Vagina (tissue), 2 donors: ENCODE measurements around the gene SKAP1. TPM values are rescaled to one million over a fixed set of nuclear protein-coding genes. Genes with fewer than 3 reads are reported as not detected.
"Not testable (repeated sequence)": the region's sequence is repeated elsewhere in the genome, so short reads cannot be mapped to it uniquely, and the experiment has no call there.

Source experiments
- DNase-seq, 2 donors: peaks; one replicate each; pipeline ENCODE4 v3.0.0-alpha.2; 2017; ENCODE audit errors: extremely low spot score in 2 of 2
- H3K27ac ChIP-seq: fragments of 200-600 bp; sonication (generic); one replicate; pipeline ENCODE4 v1.5.1; 2019
- H3K27me3 ChIP-seq: fragments of 200-600 bp; sonication (generic); one replicate; pipeline ENCODE4 v1.5.1; 2019
- H3K36me3 ChIP-seq, 2 donors: fragments of 200-600 bp; sonication (generic); one replicate each; pipeline ENCODE4 v1.5.1; 2017 to 2019
- H3K4me1 ChIP-seq: fragments of 200-600 bp; sonication (generic); one replicate; pipeline ENCODE4 v1.5.1; 2019
- H3K4me3 ChIP-seq, 2 donors: fragments of 200-600 bp; sonication (generic); 1 replicate in 1 of 2; 2 replicates in 1 of 2; pipeline ENCODE4 v1.5.1; 2016 to 2019
- H3K9me3 ChIP-seq: fragments of 200-600 bp; sonication (generic); one replicate; pipeline ENCODE4 v1.5.1; 2019
- POLR2A ChIP-seq, 2 donors: fragments of 450-650 bp; IDR thresholded peaks; one replicate each; pipeline ENCODE4 v1.6.1; 2017; ENCODE audit warnings: antibody characterized with exemption in 2 of 2, mild to moderate bottlenecking in 2 of 2, moderate library complexity in 2 of 2
- POLR2AphosphoS5 ChIP-seq, 2 donors: sonication (generic); formaldehyde crosslinking; IDR thresholded peaks; one replicate each; pipeline ENCODE4 v1.9.0; 2017; ENCODE audit warnings: antibody characterized with exemption in 2 of 2, mild to moderate bottlenecking in 2 of 2, low read depth in 1 of 2; ENCODE audit not compliant: insufficient read depth in 1 of 2
- intact Hi-C: fragments of 100-400 bp; cut with DNase I; formaldehyde crosslinking; loops from one replicate; pipeline ENCODE4 v1.15.1; 2023
- total RNA-seq: library from RNA; depleted of rRNA; stranded (reverse); fragments of >200 nt; gene quantifications from one replicate; pipeline ENCODE4 v1.2.3, GENCODE V29; 2016
- TF ChIP-seq, protein P1 (sequence below), 3 experiments: fragments of 450-650 bp in 2 of 3; fragments of 200-600 bp in 1 of 3; sonication (generic) in 1 of 3; IDR thresholded peaks; one replicate each; pipeline ENCODE4 v1.5.1; 2017 to 2019; ENCODE audit warnings: antibody characterized with exemption in 3 of 3, mild to moderate bottlenecking in 2 of 3, moderate library complexity in 2 of 3

SKAP1 gene
- total RNA-seq, 1 donor from 2014 or later = 5.6 TPM

DNA sequence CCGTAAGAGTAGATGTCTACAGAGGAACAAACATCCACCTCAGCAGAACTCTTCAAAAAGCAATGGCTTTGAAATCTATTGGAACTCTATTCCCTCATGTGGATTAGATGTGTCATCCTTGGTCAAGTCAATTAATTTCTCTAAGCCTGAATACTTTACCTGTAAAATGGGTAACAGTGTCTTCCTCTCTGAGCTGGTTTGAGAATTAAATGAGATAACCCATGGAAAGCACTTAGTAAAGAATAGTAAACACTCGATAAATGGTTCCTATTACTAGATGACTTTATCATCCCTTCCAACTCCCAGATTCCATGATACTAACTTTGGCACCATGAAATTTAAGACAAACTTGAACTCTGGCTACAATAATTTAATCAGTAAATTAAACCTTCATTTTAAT lies 89.1 kb downstream of the SKAP1 start:
- Histone ChIP-seq H3K36me3 (no peaks in the 10 kb centered on the region), H3K27ac (no peak overlapping the region), H3K27me3 (no peaks in the 10 kb centered on the region), H3K4me3 (no peak overlapping the region), H3K4me1 (no peaks in the 10 kb centered on the region), H3K9me3 (no peaks in the 10 kb centered on the region)
- TF ChIP-seq, protein P1, sequence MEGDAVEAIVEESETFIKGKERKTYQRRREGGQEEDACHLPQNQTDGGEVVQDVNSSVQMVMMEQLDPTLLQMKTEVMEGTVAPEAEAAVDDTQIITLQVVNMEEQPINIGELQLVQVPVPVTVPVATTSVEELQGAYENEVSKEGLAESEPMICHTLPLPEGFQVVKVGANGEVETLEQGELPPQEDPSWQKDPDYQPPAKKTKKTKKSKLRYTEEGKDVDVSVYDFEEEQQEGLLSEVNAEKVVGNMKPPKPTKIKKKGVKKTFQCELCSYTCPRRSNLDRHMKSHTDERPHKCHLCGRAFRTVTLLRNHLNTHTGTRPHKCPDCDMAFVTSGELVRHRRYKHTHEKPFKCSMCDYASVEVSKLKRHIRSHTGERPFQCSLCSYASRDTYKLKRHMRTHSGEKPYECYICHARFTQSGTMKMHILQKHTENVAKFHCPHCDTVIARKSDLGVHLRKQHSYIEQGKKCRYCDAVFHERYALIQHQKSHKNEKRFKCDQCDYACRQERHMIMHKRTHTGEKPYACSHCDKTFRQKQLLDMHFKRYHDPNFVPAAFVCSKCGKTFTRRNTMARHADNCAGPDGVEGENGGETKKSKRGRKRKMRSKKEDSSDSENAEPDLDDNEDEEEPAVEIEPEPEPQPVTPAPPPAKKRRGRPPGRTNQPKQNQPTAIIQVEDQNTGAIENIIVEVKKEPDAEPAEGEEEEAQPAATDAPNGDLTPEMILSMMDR (IDR thresholded peaks at IDR 0.05) = no peak
- TF ChIP-seq POLR2A (IDR thresholded peaks at IDR 0.05) (no peak), POLR2AphosphoS5 (IDR thresholded peaks at IDR 0.05; ENCODE audit: insufficient read depth in 1 of 2, low read depth in 1 of 2) (no peak)
- intact Hi-C loops = no loop called here
- no peak for DNase-seq

DNA sequence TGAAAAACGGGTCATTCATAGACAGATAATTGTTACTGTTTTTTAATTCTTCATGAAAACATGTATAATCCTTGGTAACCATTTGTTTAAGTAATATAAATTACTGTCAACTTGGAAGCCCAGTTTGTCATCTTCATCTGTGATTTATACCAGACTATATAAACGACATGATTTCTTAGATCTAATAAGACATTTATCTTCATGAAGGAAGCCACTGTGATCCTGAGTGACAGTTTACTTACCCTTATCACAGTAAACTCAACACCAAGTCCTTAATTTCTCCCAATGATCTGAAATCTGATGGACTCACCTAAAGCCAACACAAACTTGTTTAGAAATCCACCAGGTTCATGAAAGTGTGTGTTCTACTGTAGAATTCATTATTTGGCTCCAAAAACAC lies 91.3 kb downstream of the SKAP1 start:
- no peak for DNase-seq
- Histone ChIP-seq H3K27me3 (no peaks in the 10 kb centered on the region), H3K36me3 (no peaks in the 10 kb centered on the region), H3K4me3 (no peak overlapping the region), H3K9me3 (no peaks in the 10 kb centered on the region), H3K4me1 (no peaks in the 10 kb centered on the region), H3K27ac (no peak overlapping the region)
- TF ChIP-seq, protein P1 (IDR thresholded peaks at IDR 0.05) = no peak
- no peak for TF ChIP-seq POLR2A (IDR thresholded peaks at IDR 0.05)
- no peak for TF ChIP-seq POLR2AphosphoS5 (IDR thresholded peaks at IDR 0.05; ENCODE audit: insufficient read depth in 1 of 2, low read depth in 1 of 2)
- intact Hi-C loops = loop anchor here (5.0 kb wide), 1 partner anchor 259 kb away; no protein-coding TSS in a partner anchor

DNA sequence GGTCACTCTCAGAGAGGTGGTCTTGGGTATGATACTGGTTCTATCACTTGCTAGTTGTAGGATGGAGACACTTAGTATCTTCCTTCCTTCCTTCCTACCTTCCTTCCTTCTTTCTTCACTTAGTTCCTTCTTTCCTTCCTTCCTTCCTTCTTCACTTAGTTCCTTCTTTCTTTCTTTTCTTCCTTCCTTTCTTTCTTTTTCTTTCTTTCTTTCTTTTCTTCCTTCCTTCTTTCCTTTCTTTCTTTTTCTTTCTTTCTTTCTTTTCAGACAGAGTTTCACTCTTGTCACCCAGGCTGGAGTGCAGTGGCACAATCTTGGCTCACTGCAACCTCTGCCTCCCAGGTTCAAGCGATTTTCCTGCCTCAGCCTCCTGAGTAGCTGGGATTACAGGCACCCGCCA lies 92.1 kb downstream of the SKAP1 start:
- not testable (repeated sequence) for H3K4me1 ChIP-seq, H3K27ac ChIP-seq, H3K36me3 ChIP-seq, H3K27me3 ChIP-seq, H3K4me3 ChIP-seq, DNase-seq, H3K9me3 ChIP-seq
- intact Hi-C loops = loop anchor here (5.0 kb wide), 1 partner anchor 259 kb away; no protein-coding TSS in a partner anchor

- intact Hi-C loops = loop anchor here (5.0 kb wide), 1 partner anchor 260 kb away; no protein-coding TSS in a partner anchor
- H3K4me3 ChIP-seq = no peak overlapping the region
- no peak overlapping the region for H3K27ac ChIP-seq
- no peaks in the 10 kb centered on the region for H3K27me3 ChIP-seq
- no peak for DNase-seq
- TF ChIP-seq POLR2AphosphoS5 (IDR thresholded peaks at IDR 0.05; ENCODE audit: insufficient read depth in 1 of 2, low read depth in 1 of 2) (no peak), POLR2A (IDR thresholded peaks at IDR 0.05) (no peak)
- TF ChIP-seq, protein P1 (IDR thresholded peaks at IDR 0.05) = no peak
- H3K4me1 ChIP-seq = no peaks in the 10 kb centered on the region
- H3K36me3 ChIP-seq = no peaks in the 10 kb centered on the region
- H3K9me3 ChIP-seq = no peaks in the 10 kb centered on the region
These were observed 93.0 kb downstream of the SKAP1 start for GRCh38 chr17:48336986-48337385.

DNA sequence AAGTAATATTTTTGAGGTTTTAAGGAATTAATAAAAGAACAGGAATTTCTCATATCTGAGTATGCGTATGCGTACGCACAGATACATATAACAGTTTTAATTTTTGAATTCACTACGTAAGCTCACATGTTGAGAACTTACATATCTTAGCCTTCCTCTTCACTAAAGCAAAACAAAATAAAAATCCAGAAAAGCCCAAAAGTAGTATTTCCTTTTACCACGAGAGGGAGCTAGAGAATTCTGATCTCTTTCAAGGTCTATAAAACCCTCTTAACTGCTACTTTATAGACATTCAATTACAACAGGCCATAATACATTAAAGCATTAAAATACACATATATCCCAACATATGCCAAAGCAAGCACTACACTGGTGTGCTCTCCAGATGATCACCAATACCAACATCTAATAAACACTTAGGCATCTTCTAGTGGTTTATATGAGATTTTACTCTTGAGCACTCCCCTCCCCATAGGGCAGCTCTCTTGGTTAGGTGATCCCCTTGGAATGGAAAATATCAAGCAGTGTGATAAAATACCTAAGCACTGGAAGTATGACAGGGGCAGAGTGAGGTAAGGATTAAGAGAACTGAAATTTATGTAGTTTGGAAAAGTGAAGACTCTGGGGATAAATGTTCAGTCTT lies 94.0 kb downstream of the SKAP1 start:
- Histone ChIP-seq H3K27ac (no peak overlapping the region), H3K4me1 (no peaks in the 10 kb centered on the region), H3K27me3 (no peaks in the 10 kb centered on the region), H3K4me3 (no peak overlapping the region), H3K9me3 (no peaks in the 10 kb centered on the region), H3K36me3 (no peaks in the 10 kb centered on the region)
- TF ChIP-seq, protein P1 (IDR thresholded peaks at IDR 0.05) = peak; percentile 50 to 66 (median 59)
- no peak for TF ChIP-seq POLR2A (IDR thresholded peaks at IDR 0.05)
- intact Hi-C loops = loop anchor here (5.0 kb wide), 1 partner anchor 261 kb away; no protein-coding TSS in a partner anchor
- DNase-seq = no peak
